Measurements from ENCODE around the gene RFX3. TPM values are rescaled to one million over a fixed set of nuclear protein-coding genes. Genes with fewer than 3 reads are reported as not detected.

RFX3 gene
- total and polyA plus RNA-seq, 12 donors: 1.4 to 14.2 (median 5.5) TPM

GRCh38 chr9:3431890-3432289 lies 93.9 kb downstream of the RFX3 start:
- no peak for DNase-seq
- Histone ChIP-seq H3K9me3 (replicated peaks in 1 of 3) (no peaks in the 10 kb centered on the region), H3K4me3 (no peak overlapping the region), H3K27me3 (no peaks in the 10 kb centered on the region), H3K36me3 (replicated peaks in 1 of 2) (no peaks in the 10 kb centered on the region), H3K4me1 (replicated peaks in 1 of 2) (no peaks in the 10 kb centered on the region), H3K27ac (no peak overlapping the region)
- intact Hi-C loops (cut with DNase I): no loop called here
- WGBS, 4 donors: 88 to 93% (median 91%) methylated on average over 3 of the region's 3 CpGs
- TF ChIP-seq POLR2A (IDR thresholded peaks at IDR 0.05) (no peak), CTCF (IDR thresholded peaks at IDR 0.05) (no peak)

GRCh38 chr9:3419893-3420292 lies 105.9 kb downstream of the RFX3 start:
- DNase-seq: no peak
- no peaks in the 10 kb centered on the region for H3K27me3 ChIP-seq
- no peaks in the 10 kb centered on the region for H3K9me3 ChIP-seq (replicated peaks in 1 of 3)
- no peak overlapping the region for H3K27ac ChIP-seq
- no peaks in the 10 kb centered on the region for H3K4me1 ChIP-seq (replicated peaks in 1 of 2)
- intact Hi-C loops (cut with DNase I): no loop called here
- WGBS, 4 donors: 95 to 97% (median 95%) methylated on average over 11 of the region's 11 CpGs
- no peak overlapping the region for H3K4me3 ChIP-seq
- H3K36me3 ChIP-seq (replicated peaks in 1 of 2): no peaks in the 10 kb centered on the region
- TF ChIP-seq CTCF (IDR thresholded peaks at IDR 0.05): no peak
- no peak for TF ChIP-seq POLR2A (IDR thresholded peaks at IDR 0.05)

GRCh38 chr9:3415906-3416305 lies 109.9 kb downstream of the RFX3 start:
- intact Hi-C loops (cut with DNase I): no loop called here
- H3K4me1 ChIP-seq (replicated peaks in 1 of 2): no peaks in the 10 kb centered on the region
- no peak overlapping the region for H3K27ac ChIP-seq
- H3K9me3 ChIP-seq (replicated peaks in 1 of 3): peaks cover 0 to 4% (median 0%) of the 10 kb centered on the region in 3 donors
- TF ChIP-seq POLR2A (IDR thresholded peaks at IDR 0.05) (no peak), CTCF (IDR thresholded peaks at IDR 0.05) (no peak)
- no peaks in the 10 kb centered on the region for H3K36me3 ChIP-seq (replicated peaks in 1 of 2)
- no peak overlapping the region for H3K4me3 ChIP-seq
- DNase-seq: no peak
- no peaks in the 10 kb centered on the region for H3K27me3 ChIP-seq

- no peak overlapping the region for H3K4me3 ChIP-seq
- no peaks in the 10 kb centered on the region for H3K27me3 ChIP-seq
- intact Hi-C loops (cut with DNase I): no loop called here
- H3K36me3 ChIP-seq (replicated peaks in 1 of 2): no peaks in the 10 kb centered on the region
- peaks cover 0 to 4% (median 0%) of the 10 kb centered on the region in 3 donors for H3K9me3 ChIP-seq (replicated peaks in 1 of 3)
- no peak overlapping the region for H3K27ac ChIP-seq
- no peaks in the 10 kb centered on the region for H3K4me1 ChIP-seq (replicated peaks in 1 of 2)
- DNase-seq: no peak
- TF ChIP-seq CTCF (IDR thresholded peaks at IDR 0.05): no peak
- TF ChIP-seq POLR2A (IDR thresholded peaks at IDR 0.05): no peak
Measured at GRCh38 chr9:3413984-3414383, 111.8 kb downstream of the RFX3 start.

All from adrenal gland (tissue), 12 donors.